ENCODE measurements around the gene CEP85.

Gene CEP85

GRCh38 chr1:26275580-26276431 lies 41.8 kb downstream of the CEP85 start:
- in situ Hi-C loops (cut with MboI; ENCODE audit: low pct_unique_long_range_greater_than_20kb, low sequenced_read_pairs), result no loop called here
- DNase-seq, result peak; percentile 90

DNA sequence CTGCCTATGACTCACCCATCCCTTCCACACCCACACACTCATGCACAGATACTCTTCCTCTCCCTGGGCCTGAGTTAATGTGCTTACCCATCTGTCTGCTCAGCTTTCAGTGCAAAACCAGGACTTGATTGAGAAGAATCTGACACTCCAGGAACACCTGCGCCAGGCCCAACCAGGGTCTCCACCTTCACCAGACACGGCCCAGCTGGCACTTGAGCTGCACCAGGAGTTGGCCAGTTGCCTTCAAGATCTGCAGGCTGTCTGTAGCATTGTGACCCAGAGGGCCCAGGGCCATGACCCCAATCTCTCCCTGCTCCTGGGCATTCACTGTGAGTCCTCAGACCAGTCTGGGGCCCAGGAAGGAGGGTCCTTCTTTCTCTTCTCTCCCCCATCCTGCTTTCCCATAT lies 42.4 kb downstream of the CEP85 start:
- in situ Hi-C loops (cut with MboI; ENCODE audit: low pct_unique_long_range_greater_than_20kb, low sequenced_read_pairs), result no loop called here
- peak; percentile 86 for DNase-seq

GRCh38 chr1:26277261-26277661 lies 43.3 kb downstream of the CEP85 start:
- in situ Hi-C loops (cut with MboI; ENCODE audit: low pct_unique_long_range_greater_than_20kb, low sequenced_read_pairs), result no loop called here
- no peak for DNase-seq

DNA sequence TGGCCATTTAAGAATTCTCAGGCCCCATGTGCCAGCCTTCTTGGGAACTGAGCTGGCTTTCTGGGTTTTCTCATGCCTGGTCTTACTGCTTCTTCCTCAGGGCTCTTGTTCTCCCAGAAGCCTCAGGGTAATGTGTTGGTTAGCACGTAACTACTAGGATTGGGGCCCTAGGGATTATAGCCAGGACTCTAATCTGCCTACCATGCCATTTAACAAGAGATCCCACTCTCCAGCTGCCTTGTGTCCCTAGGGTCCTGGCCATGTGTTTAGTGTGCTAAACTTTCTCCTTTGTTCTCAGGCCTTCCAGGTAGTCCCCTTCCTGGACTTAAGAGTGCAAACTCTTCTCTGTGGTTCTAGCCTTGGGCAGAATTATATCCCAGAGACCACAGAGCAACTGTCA lies 43.7 kb downstream of the CEP85 start:
- in situ Hi-C loops (cut with MboI; ENCODE audit: low pct_unique_long_range_greater_than_20kb, low sequenced_read_pairs), result no loop called here

GRCh38 chr1:26278303-26278702 lies 44.3 kb downstream of the CEP85 start:
- in situ Hi-C loops (cut with MboI; ENCODE audit: low pct_unique_long_range_greater_than_20kb, low sequenced_read_pairs), result no loop called here
- no peak for DNase-seq

More for the DNA sequence above, 43.7 kb downstream of the CEP85 start:
- DNase-seq, result no peak

GRCh38 chr1:26278724-26279455 lies 44.9 kb downstream of the CEP85 start:
- in situ Hi-C loops (cut with MboI; ENCODE audit: low pct_unique_long_range_greater_than_20kb, low sequenced_read_pairs), result no loop called here
- DNase-seq, result peak; percentile 59

DNA sequence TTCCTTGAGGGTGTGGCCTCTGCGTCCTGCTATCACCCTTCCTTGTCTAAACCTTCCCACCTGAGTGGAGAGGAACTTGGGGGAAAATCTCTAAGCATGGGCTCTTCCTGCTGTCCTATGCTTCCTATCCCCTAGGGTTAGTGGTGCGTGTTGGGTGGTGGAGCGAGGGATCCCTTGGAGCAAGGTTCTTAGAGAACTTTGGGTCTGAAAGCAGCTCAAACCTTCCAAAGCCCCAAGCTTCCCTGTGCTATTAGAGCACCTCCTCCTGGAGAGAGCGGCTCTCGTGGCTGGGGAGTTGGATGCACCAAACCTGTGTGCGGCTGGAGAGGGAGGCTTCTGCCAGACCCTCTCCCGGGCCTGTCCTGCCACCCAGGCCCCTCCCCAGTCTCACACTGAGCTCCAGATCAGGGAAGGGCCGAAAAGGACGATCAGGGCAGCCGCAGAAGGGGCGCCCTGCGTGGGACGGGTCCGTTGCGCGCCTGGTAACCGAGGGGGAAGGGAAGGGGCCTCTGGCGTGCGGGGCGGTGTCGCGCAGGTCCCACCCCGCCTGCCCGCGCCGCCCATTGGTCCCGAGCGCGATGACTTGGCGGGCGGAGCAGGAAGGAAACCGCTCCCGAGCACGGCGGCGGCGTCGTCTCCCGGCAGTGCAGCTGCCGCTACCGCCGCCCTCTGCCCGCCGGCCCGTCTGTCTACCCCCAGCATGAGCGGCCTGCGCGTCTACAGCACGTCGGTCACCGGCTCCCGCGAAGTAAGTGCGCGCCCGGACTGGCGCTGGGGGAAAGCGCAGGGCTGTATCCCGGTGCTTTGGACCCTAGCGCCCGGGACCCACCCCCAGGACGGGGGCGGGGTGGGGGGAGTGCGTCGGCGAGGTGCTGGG lies 45.7 kb downstream of the CEP85 start, which contains the start of gene SH3BGRL3:
Gene SH3BGRL3, plus strand, starts transcription at position 631 of the 877 bp plus-strand sequence. Its CDS starts 70 bp downstream, at position 701.
- in situ Hi-C loops (cut with MboI; ENCODE audit: low pct_unique_long_range_greater_than_20kb, low sequenced_read_pairs), result no loop called here
- peak; percentile 91 for DNase-seq

GRCh38 chr1:26280333-26281042 lies 46.5 kb downstream of the CEP85 start:
- in situ Hi-C loops (cut with MboI; ENCODE audit: low pct_unique_long_range_greater_than_20kb, low sequenced_read_pairs), result no loop called here
- DNase-seq, result peak; percentile 68

- DNase-seq, result no peak
- in situ Hi-C loops (cut with MboI; ENCODE audit: low pct_unique_long_range_greater_than_20kb, low sequenced_read_pairs), result no loop called here
Observed at GRCh38 chr1:26281091-26281958, 47.3 kb downstream of the CEP85 start.

DNA sequence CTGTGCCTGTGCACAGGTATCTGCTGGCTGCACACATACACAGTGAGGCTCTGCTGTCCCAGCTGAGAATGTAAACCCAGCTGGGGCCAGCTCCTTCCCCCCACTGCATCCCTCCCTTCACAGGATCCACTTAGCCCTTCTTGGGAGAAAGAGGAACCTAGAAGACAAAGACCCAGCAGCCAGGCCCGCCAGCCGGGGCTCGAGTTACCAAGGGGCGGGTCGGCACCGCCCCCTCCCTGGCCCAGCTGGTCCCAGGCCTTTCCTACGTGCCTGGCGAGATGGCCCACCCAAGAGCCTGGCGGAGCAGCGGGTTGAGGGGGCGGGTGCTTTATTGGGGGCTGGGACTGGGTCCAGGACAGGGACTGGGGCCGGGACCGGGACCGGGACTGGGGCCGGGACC lies 48.0 kb downstream of the CEP85 start:
- peak; percentile 93 for DNase-seq
- in situ Hi-C loops (cut with MboI; ENCODE audit: low pct_unique_long_range_greater_than_20kb, low sequenced_read_pairs), result no loop called here

DNA sequence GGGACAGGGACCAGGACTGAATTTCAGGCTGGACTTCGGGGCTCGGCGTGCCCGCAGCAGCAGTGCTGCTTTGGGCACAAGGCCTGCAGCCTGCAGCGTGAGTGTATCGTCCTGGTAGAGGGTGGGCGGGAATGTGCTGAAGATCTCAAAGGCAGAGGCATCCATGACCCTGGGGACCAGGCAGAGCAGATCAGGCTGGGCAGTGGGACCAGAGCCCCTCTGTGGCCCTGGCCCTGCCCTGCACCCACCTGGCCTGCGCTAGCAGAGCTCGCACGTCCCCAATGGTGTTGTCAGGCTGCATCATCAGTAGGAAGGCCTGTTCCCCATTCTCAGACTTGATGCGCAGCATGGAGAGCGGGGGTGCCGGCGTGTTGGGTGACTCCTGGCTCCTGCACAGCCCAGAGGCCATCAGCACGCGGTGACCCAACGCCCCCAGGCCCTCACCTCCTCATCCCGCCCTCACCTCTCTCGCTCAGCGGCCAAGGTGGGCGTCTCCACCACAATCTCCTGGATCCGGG lies 48.5 kb downstream of the CEP85 start:
- in situ Hi-C loops (cut with MboI; ENCODE audit: low pct_unique_long_range_greater_than_20kb, low sequenced_read_pairs), result no loop called here
- DNase-seq, result no peak

DNA sequence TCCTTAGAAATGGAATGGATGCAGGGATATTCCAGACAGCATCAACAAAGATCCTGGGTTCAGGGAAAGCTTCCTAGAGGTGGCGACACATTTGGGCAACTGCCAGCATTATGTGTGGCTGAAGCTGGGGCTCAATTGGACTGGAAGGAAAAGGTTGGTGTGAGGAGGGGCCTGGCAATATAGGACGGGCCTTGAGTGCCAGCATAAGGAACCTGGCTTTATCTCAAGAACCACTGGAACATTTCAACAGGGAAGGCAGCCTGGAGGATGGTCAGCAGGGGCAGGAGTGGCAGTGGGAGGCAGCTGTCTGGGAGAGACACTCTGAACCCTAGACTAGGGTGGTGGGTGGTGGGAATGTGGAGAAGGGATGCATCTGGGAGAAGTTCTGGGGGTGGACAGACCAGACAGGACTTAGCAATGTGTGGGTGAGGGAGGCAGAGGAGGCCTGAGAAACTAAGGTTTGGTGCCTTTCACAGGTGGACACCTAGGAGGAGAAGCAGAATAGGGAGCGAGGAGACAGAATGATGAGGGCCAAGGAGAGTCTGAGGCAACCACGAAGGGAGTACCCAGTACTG lies 49.4 kb downstream of the CEP85 start:
- DNase-seq, result no peak
- in situ Hi-C loops (cut with MboI; ENCODE audit: low pct_unique_long_range_greater_than_20kb, low sequenced_read_pairs), result no loop called here

DNA sequence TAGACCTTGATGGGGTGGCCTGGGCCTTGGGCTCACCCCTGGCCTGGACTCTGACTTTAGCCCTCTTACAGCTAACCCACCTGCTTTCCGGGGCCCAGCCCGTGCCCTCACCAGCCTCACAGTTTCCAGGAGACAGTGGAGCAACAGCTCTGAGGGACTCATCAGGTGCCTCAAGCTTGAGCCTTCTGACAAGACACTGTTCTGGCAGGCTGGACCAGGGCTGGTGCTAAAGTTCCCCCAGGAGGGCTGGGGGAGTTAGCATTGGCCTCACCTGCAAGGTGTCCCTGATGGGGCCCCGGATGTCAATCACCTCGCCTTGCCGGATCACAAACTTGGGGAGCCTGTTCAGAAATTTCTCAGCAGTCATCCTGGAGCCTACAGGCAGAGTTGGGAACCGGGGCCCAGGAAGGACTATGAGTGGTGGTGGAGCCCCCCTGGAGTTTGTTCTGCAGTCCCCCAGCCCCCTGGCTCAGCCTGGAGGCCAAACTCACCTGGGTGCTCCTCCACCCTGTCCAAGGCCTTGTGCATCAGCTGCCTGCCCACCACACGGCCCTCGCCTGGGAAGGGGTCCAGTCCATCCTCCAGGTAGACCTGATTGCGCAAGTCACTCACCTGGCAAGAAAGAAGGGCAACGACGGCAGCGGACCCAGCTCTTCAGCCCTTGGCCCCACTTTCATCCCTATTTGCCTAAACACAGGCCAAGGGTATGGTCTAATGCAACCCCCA lies 50.0 kb downstream of the CEP85 start:
- in situ Hi-C loops (cut with MboI; ENCODE audit: low pct_unique_long_range_greater_than_20kb, low sequenced_read_pairs), result no loop called here
- no peak for DNase-seq

DNA sequence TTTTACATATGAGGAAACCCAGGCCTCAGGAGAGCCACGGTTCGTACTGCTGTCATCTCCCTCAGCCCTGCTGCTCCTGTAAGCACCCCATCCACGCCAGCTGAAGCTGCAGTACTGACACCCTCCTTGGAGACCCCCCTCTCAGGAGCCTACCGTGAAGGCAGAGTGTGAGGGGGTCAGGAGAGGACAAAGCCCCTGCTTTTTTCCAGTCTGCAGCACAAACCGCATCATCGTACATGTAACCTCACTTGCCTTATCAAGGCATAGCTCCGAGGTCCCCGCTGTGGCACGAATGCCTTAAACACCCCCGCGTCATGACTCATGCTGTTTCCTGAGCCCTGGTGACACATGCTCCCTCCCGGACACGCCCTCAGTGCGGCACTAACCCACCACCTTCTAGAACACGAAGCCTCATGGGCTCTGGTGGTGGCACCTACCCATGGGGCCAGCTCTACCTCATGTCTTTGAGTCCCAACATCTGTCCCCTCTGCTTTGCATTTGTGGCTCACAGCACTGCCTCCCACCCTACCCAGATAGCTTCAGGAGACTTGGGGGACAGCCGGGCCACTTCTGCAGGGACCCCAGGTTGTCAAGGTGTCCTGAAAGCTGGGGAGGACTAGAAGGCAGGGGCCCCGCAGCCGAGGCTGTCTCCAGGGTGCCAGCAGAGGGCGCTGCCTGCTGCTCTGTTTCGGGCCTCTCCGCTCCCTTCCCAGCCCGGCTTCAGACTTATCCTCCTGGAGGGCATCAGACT lies 50.8 kb downstream of the CEP85 start:
- in situ Hi-C loops (cut with MboI; ENCODE audit: low pct_unique_long_range_greater_than_20kb, low sequenced_read_pairs), result no loop called here
- DNase-seq, result peak; percentile 97

DNA sequence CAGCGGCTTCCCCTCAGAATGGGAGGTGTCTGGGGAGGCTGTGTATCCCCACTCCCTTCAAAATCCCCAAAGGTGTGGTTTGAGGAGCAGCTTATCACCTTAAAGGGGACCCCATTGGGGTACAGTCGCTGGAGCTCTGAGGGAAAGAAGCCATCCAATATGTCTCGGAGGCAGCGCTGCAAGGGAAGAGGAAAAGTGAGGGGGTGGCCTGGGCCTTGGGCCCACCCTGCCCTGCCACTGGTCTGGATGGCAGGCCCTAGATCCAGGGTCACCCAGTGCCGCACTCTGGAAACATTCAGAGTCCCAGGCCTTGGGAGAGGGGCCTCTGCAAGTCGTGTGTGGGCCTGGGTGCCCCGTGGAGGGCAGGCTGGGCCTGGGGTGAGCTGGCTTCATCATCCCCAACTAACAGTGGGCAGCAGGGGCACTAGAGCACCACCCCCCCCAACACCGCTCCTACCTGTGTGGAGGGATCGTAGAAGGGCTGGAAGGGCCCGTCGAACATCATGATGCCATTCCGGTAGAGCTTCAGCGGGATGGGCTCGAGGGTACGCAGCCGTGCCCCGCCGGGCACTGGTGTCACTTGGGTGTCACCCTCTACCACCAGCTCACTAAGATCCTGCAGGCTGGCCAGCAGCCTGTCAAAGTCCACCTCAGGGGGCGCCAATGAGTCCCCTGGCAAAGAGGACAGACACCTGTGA lies 51.5 kb downstream of the CEP85 start:
- in situ Hi-C loops (cut with MboI; ENCODE audit: low pct_unique_long_range_greater_than_20kb, low sequenced_read_pairs), result no loop called here
- DNase-seq, result peak; percentile 56

DNA sequence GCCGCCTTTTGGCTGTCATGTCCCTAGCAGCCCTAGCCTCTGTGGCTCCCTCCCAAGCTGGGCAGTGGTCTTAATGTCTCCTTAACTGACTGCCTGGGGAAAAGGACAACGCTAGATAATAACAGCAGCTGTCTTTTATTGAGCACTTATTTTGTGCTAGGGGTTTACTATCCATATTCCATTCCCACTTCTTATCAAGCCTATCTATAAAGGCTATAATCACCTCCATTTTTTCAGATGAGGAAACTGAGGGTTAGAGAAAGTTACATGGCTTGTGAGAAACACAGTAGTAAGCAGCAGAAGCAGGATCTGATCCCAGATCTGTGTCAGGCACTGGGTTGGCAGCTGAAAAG lies 52.0 kb downstream of the CEP85 start:
- in situ Hi-C loops (cut with MboI; ENCODE audit: low pct_unique_long_range_greater_than_20kb, low sequenced_read_pairs), result no loop called here
- no peak for DNase-seq
